Subcutaneous adipose tissue (tissue), 4 donors: Measurements from ENCODE around the gene H3-3A. TPM values are rescaled to one million over a fixed set of nuclear protein-coding genes. Genes with fewer than 3 reads are reported as not detected.

Experiments used
- total RNA-seq, 4 donors: library from RNA; depleted of rRNA; stranded (reverse); fragments of >200 nt; gene quantifications; one replicate each; pipeline ENCODE4 v1.1.0, GENCODE V29; 2016
- TF ChIP-seq, protein P1 (sequence below): fragments of 450-650 bp; IDR thresholded peaks from one replicate; pipeline ENCODE4 v1.5.1; 2016; ENCODE audit warnings: low read depth, mild to moderate bottlenecking, control low read depth, antibody characterized with exemption, moderate library complexity

H3-3A gene
- total RNA-seq = 100 to 1,000 TPM; 191 to 368 (median 329) TPM

DNA sequence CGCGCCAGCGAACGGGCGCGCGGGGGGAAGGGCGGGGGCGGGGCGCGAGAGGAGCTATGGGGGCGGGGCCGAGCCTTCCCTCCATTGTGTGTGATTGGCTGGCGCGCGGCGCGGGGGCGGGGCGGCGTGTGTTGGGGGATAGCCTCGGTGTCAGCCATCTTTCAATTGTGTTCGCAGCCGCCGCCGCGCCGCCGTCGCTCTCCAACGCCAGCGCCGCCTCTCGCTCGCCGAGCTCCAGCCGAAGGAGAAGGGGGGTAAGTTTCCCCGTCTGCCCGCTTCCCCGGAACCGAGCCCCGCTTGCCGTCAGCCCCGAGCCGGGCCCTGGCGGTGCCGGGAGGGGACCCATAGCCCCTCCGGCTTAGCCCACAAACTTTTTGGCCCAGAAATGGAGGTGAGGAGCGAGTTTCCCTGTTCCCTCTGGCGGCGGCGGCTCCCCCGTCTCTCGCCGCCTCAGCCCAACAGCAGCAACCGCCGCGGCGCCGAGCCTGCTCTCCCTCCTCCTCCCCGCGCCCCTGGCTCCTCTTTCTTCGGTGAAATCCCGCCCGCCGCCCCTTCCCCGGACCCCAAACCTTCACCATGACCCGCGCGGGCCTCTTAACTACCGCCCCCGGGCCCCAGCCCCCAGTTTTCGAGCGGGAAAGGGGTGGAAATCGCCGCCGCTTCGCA is at the start of gene H3-3A:
Gene H3-3A, plus strand, starts transcription at position 159 of the 666 bp plus-strand sequence. CDS start 1,636 bp downstream, outside the sequence.
- TF ChIP-seq, protein P1, sequence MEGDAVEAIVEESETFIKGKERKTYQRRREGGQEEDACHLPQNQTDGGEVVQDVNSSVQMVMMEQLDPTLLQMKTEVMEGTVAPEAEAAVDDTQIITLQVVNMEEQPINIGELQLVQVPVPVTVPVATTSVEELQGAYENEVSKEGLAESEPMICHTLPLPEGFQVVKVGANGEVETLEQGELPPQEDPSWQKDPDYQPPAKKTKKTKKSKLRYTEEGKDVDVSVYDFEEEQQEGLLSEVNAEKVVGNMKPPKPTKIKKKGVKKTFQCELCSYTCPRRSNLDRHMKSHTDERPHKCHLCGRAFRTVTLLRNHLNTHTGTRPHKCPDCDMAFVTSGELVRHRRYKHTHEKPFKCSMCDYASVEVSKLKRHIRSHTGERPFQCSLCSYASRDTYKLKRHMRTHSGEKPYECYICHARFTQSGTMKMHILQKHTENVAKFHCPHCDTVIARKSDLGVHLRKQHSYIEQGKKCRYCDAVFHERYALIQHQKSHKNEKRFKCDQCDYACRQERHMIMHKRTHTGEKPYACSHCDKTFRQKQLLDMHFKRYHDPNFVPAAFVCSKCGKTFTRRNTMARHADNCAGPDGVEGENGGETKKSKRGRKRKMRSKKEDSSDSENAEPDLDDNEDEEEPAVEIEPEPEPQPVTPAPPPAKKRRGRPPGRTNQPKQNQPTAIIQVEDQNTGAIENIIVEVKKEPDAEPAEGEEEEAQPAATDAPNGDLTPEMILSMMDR = no peak

DNA sequence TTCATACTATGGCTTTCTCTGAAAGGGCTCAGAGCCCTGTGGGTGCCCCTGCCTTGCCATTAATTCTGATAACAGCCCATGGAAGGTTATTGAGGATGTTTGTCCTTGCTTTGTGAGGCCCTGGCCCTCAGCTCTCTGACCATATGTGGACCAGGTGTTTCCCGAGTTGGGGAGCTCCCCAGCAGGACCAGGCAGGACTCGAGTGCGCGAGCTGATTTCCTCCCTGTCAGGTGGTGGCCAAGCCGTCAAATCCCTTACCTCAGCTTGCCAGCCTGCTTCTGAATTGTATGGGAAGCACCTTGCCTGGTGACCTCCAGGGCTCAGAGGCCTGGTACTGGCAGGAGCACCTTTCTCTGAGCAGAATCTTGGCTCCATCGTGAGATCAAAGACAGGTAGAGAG is 45.4 kb upstream of the H3-3A start:
- TF ChIP-seq, protein P1 = no peak

DNA sequence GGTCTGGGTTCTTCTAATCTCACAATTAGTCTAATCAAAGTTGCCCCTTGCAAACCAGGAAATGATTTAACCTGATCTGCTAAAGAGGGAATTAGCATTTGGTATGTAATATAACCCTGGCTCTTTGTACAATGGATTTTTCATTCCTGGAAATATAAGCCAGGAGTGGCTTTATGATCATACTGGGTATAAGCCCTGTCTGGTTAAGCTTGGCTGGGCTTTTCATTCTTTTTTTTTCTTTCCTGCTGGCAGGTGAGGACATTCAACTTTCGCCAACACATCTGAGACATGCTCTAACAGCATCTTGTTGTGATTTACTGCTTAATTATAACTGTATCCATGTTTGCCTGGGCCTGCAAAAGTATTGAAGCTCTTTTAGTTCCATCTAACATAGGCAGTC is 42.9 kb upstream of the H3-3A start:
- TF ChIP-seq, protein P1 = no peak

DNA sequence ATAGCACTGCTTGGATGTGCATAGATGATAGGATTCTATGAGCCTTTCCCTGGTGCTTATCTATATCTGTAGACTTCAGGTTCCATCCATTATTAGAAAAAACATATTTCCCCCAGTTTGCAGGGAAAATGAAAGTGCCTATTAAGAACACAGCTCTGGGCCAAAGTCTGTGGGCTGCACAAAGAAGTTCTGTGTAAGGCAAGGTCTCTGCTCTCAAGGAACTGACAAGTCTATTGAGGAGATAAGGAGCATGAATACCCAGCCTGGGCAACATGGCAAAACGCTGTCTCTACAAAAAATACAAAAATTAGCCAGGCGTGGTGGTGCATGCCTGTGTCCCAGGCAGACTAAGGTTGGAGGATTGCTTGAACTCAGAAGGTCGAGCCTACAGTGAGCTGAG is 41.1 kb upstream of the H3-3A start:
- TF ChIP-seq, protein P1 = no peak

DNA sequence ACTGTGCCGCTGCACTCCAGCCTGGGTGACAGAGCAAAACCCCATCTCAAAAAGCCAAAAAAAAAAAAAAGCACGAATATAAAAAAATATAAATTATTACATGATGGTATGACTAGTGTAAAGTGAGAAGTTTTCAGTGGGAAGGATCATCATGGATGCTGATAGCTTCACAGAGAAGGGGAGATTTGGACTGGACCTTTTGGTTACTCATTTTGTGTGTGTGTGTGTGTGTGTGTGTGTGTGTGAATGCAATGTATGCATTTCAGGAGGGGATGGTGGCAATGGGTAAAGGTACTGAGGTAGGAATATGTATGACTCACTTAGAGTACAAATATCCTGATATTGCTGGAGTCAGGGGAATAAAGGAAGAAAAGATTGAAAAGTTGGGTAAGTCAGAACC is 40.7 kb upstream of the H3-3A start:
- TF ChIP-seq, protein P1 = no peak

DNA sequence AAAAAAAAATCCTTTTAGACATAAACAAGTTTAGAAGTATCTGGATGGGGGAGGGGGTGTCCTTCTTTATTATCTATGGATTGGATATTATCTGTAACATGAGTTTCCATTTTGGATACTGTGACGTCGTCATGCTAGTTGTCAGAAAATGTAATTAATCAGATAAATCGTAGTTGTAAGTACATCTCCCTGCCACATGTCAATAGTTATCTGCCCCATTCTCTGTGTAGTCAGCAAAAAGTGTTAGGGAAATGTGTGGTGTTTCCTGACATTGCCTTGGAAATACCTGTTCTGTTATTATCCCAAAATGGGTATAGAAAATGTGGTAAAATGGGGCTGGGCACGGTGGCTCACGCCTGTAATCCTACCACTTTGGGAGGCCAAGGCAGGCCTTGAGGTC is 38.8 kb upstream of the H3-3A start:
- TF ChIP-seq, protein P1 = no peak

DNA sequence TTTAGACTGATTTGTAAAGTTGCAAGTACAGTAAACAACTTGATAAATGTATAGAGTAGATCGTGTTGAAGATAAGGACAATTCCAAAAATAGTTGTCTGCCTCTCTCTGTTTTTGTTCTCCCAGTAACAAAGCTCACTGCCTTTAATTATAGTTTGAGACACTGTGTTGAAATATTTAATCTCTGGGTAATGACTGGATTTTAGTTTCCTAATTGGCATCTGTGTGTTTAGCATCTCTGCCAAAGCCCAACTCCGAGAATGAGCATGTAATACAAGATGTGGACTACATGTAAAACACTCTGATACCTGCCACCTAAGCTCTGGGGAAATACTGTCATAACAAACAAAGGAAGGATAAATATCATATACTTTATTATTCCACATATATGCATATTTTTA is 35.7 kb upstream of the H3-3A start:
- TF ChIP-seq, protein P1 = no peak
